Loucy (cell line): ENCODE measurements around the gene POU2F1.

Source experiments
- CTCF ChIP-seq: fragments of 200-600 bp; sonication (generic); conservative IDR thresholded peaks from 2 replicates; pipeline ENCODE4 v1.5.1; 2014; ENCODE audit warnings: mild to moderate bottlenecking, antibody characterized with exemption, low read length
- EZH2phosphoT487 ChIP-seq: fragments of 200-600 bp; IDR thresholded peaks from 2 replicates; pipeline ENCODE4 v1.6.1; 2018; ENCODE audit warnings: antibody characterized with exemption, mild to moderate bottlenecking, moderate library complexity, borderline replicate concordance

- no peak for TF ChIP-seq CTCF
- TF ChIP-seq EZH2phosphoT487: no peak
Observed at GRCh38 chr1:167413328-167413727, 192.6 kb downstream of the POU2F1 start.
